Large intestine (tissue), 3 donors: ENCODE results near the gene MYBL2. TPM values are rescaled to one million over a fixed set of nuclear protein-coding genes. Genes with fewer than 3 reads are reported as not detected.

Experiments
- DNase-seq, 2 donors: peaks; one replicate each; pipeline versions ENCODE4 v3.0.0 to v3.0.0-alpha.2; 2013
- H3K27ac ChIP-seq: one replicate; pipeline ENCODE4 v1.5.1; 2013; ENCODE audit warnings: low read length
- H3K27me3 ChIP-seq: 2 replicates; pipeline ENCODE4 v1.6.1; 2013; ENCODE audit warnings: low read length; ENCODE audit not compliant: control insufficient read depth, insufficient read depth
- H3K36me3 ChIP-seq: 2 replicates; pipeline ENCODE4 v1.6.1; 2013; ENCODE audit warnings: low read length; ENCODE audit not compliant: control insufficient read depth, insufficient read depth
- H3K4me1 ChIP-seq: one replicate; pipeline ENCODE4 v1.6.1; 2013; ENCODE audit warnings: low read length; ENCODE audit not compliant: control insufficient read depth, insufficient read depth
- H3K4me3 ChIP-seq: one replicate; pipeline ENCODE4 v1.5.1; 2013; ENCODE audit warnings: low read length
- H3K9me3 ChIP-seq: one replicate; pipeline ENCODE4 v1.6.1; 2013; ENCODE audit warnings: mild to moderate bottlenecking, low read depth, low read length, moderate library complexity; ENCODE audit not compliant: control insufficient read depth
- WGBS: methylation state at CpG from one replicate; pipeline ENCODE4 v1.1.5; 2013; ENCODE audit warnings: low lambda C conversion rate; ENCODE audit not compliant: insufficient coverage; 5-methylcytosine and 5-hydroxymethylcytosine counted together
- polyA plus RNA-seq: library from polyadenylated mRNA; unstranded; fragments of 120-200 nt; gene quantifications from one replicate; pipeline ENCODE4 v1.2.1, GENCODE V29; 2013

The MYBL2 gene
- polyA plus RNA-seq, 1 donor, result 13.0 TPM

DNA sequence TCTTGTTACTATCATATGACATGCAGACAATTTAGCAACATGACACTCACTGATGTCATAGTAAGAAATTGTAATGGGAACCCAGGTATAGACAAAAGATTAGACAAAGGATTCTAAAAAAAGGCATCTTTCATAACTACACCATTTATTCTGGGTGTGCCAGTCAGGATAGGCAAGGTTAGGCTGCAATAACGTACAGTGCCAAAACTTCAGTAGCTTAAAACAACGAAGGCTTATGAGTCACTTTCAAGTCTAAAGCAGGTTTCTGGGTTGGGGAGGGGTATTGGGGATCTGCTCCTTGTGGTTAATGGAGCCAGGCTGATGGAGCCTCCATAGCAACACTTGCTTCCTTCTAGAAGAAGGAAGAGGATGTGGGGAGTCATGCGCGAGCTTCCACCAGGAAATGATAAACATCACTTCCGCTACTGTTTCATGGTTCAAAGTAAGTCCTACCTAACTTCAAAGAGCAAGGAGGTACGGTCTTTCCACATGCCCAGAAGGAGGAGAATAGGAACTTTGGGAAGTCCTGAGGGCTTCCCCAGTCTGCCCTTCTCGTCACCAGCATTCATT, 61.9 kb downstream of the MYBL2 start:
- Histone ChIP-seq H3K4me3 (no peak overlapping the region), H3K9me3 (no peaks in the 10 kb centered on the region), H3K36me3 (no peaks in the 10 kb centered on the region), H3K27ac (no peak overlapping the region), H3K4me1 (no peaks in the 10 kb centered on the region), H3K27me3 (peaks cover 2% of the 10 kb centered on the region)
- WGBS, result 80% methylated on average over 1 of the region's 7 CpGs
- DNase-seq, result no peak

DNA sequence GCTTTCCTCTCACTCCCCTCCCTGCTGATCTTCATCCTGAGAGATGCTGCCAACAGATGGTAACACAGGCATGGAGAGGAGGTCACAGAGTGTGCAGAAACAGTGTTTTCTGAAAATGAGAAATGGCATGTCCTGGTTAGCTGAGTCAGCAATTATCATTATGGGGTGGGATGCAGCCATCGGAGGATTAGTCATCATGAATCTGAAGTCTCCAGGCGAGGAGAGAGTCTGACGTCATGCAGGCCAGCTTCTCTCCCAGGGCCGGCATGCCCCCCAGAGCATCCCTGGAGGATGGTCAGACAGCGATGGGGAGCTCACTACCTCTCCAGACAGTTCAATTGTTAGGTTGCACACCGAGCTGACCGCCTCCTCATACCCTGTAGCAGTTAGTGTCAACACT, 64.6 kb downstream of the MYBL2 start:
- no peak for DNase-seq
- Histone ChIP-seq H3K4me1 (no peaks in the 10 kb centered on the region), H3K27ac (no peak overlapping the region), H3K9me3 (no peaks in the 10 kb centered on the region), H3K36me3 (no peaks in the 10 kb centered on the region), H3K27me3 (peaks cover 2% of the 10 kb centered on the region), H3K4me3 (no peak overlapping the region)
- WGBS, result no CpG with 5 or more reads among the region's 7 CpGs

DNA sequence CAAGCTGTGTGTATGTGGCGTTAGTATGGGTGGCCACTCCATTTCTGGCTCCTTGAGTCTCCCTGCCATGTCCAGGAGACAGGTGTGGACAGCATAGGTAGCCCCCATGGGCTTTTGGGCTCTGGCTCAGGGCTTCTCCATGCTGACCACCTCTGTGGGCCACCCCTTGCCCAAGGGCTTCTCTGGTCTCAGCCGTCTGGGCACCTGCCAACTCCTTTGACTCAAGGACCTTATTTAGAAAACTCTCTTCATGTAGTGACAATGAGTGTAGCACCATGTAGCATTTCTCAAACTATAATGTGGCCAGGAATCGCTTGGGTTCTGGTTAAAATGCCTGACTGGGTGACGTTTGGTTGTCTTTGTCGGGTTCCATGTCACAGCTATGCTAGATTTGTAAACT, 65.0 kb downstream of the MYBL2 start:
- Histone ChIP-seq H3K4me1 (no peaks in the 10 kb centered on the region), H3K4me3 (no peak overlapping the region), H3K27ac (no peak overlapping the region), H3K9me3 (no peaks in the 10 kb centered on the region), H3K27me3 (peaks cover 2% of the 10 kb centered on the region), H3K36me3 (no peaks in the 10 kb centered on the region)
- no peak for DNase-seq
- WGBS, result no CpG with 5 or more reads among the region's 5 CpGs

DNA sequence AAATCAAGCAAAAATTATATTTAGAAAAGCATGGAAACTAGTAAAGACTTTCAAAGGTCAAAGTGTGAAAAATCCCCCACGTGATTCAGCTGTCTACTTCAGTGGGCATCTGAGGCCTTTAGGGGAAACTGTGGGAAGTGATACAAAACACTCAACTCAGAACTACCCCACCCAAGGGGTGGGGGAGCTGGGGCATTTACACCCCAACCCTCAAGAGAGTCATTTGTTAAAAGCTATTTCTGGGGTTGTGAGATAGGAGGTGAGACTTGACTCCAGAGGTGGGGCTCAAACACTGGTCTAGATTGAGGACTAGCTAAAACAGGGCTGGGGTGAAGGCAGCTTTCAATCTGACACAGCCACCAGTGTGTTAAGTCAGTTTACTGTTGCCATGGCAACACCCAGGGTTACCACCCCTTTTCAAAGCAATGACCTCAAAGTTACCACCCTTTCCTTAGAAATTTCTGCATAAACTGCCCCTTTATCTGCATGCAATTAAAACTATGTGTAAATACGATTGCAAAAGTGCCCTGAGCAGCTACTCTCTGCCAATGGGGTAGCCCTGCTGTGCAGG, 69.8 kb downstream of the MYBL2 start:
- DNase-seq, result no peak

DNA sequence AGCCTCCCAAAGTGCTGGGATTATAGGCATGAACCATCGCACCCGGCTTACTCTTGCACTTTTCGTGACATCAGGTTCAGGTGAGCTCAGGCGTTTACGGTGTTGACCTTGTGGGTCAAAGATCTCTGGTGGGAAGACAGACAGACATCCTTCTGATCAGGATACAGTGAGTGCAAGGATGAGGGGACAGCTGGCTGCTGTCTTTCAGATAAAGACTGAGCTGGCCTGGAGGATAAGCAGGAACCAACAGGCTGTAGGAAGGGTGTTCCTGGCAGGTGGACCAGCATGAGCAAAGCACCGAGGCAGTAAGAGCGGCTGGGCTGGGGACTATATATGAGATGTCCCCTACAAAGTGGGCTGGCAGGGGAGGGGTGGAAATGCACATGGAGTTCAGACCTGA, 71.0 kb downstream of the MYBL2 start:
- DNase-seq, result no peak
- WGBS, result no CpG with 5 or more reads among the region's 7 CpGs
- Histone ChIP-seq H3K4me3 (no peak overlapping the region), H3K4me1 (no peaks in the 10 kb centered on the region), H3K27me3 (no peaks in the 10 kb centered on the region), H3K27ac (no peak overlapping the region), H3K9me3 (no peaks in the 10 kb centered on the region), H3K36me3 (no peaks in the 10 kb centered on the region)

More for the DNA sequence above, 69.8 kb downstream of the MYBL2 start:
- Histone ChIP-seq H3K36me3 (no peaks in the 10 kb centered on the region), H3K27me3 (no peaks in the 10 kb centered on the region), H3K4me1 (no peaks in the 10 kb centered on the region), H3K9me3 (no peaks in the 10 kb centered on the region), H3K27ac (no peak overlapping the region), H3K4me3 (no peak overlapping the region)
- WGBS, result no CpG with 5 or more reads among the region's 2 CpGs

DNA sequence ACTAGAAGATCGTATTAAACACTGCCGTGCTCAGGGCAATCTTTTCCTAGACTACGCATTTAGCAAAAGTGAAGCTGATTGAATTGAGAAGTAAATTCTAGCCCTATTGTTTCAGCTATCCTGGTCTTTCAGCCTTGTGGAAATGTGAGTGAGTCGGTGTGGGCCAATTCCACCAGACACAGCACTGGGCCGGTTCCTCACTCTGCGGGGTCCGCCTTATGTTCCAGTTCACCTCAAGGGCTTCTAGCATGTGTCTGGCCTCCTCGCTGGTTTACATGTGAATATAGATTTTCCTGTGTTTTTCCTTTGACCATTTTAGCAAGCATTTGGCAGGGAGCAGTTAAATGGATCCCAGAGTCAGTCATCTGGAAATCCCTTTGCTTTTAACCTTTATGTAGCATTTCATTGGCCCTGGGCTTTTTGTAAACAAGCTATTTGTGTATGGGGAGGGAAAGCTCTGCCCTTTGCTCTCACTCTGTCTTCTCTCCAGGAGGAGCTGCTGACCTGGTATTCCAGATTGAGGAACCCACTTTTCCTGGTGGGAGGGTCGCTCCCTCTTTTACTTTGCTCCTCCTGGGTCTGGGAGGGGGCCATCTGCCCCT, 72.3 kb downstream of the MYBL2 start:
- no peaks in the 10 kb centered on the region for H3K36me3 ChIP-seq
- no peaks in the 10 kb centered on the region for H3K4me1 ChIP-seq
- H3K4me3 ChIP-seq, result no peak overlapping the region
- no CpG with 5 or more reads among the region's 9 CpGs for WGBS
- DNase-seq, result no peak
- peaks cover 4% of the 10 kb centered on the region for H3K27me3 ChIP-seq
- H3K9me3 ChIP-seq, result no peaks in the 10 kb centered on the region
- H3K27ac ChIP-seq, result no peak overlapping the region

DNA sequence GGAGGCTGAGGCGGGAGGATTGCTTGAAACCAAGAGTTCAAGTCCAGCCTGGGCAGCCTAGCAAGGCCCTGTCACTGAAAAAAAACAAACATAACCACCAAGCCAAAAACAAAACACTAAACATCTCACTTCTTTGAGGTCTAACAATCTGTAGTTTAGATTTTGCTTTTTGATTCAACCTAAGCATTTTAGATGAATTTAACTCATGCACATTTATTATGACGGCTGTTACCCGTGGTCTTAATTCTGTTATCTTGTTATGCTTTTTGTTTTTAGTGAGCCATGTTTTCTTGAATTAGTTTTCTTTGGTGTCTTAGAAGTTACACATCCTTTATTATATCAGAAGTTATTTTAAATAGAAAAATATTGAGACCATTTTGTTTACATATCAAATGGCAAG, 73.7 kb downstream of the MYBL2 start:
- H3K36me3 ChIP-seq, result no peaks in the 10 kb centered on the region
- H3K4me1 ChIP-seq, result no peaks in the 10 kb centered on the region
- no peak overlapping the region for H3K4me3 ChIP-seq
- no peaks in the 10 kb centered on the region for H3K9me3 ChIP-seq
- DNase-seq, result no peak
- H3K27me3 ChIP-seq, result peaks cover 9% of the 10 kb centered on the region
- WGBS, result 100% methylated on average over 2 of the region's 3 CpGs
- no peak overlapping the region for H3K27ac ChIP-seq

DNA sequence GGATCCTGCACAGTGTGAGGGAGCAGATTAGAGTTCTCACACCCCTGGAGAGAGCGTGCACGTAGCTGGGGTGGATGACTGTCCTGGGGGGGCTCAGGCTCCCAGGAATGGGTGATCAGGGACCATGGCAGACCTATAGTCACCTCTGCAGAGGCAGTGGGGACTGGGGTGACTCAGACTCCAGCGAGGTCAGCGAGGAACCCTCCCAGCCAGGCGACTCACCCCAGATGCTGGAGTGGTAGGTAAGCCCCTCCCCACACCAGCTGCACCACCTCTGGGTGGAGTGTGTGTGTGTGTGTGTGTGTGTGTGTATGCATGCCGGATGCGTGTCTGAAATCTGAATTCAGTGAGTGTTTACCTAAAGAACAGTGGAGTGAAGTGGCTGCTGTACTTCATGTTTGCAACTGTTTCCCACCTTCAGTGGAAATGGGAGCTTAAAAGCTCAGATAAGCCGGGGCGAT, 77.3 kb downstream of the MYBL2 start:
- no peaks in the 10 kb centered on the region for H3K4me1 ChIP-seq
- DNase-seq, result no peak
- no peaks in the 10 kb centered on the region for H3K9me3 ChIP-seq
- WGBS, result no CpG with 5 or more reads among the region's 9 CpGs
- H3K4me3 ChIP-seq, result no peak overlapping the region
- no peaks in the 10 kb centered on the region for H3K36me3 ChIP-seq
- H3K27me3 ChIP-seq, result peaks cover 15% of the 10 kb centered on the region
- no peak overlapping the region for H3K27ac ChIP-seq

DNA sequence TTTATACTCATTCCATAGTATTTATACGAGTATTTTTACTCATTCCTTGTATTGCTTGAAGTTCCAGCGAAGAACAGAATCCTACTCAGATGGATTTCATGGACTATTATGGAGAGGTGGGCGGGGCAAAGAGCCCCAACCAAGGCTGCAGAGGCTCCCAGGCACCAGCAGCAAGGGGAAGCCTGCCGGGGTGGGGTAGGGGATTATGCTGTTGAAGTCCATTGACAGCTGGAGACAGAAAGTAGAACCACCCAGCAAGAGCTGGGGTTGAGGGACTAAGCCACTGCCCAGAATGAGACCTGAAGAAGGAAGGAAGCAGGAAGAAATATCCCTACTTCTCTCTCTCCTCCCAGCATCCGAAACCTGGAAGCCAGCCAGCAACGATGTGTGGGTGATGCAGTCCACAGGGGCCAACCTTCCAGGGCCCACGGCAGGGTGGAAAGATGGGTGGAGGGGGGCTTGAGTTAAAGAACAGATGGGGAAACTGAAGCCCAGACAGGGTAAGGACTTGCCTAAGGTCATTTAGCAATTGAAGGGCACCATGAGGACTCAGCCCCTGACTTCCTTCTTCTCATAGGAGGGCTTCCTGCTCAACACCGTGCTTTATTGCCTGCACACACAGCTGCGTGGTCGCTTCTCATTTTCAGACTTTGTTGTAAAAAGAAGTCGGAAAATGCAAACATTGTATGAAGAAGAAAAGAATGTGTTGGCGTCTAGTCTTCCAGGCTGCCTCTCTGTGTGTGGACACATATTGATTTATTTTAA, 78.2 kb downstream of the MYBL2 start:
- Histone ChIP-seq H3K4me3 (no peak overlapping the region), H3K27ac (no peak overlapping the region), H3K36me3 (no peaks in the 10 kb centered on the region), H3K27me3 (peaks cover 22% of the 10 kb centered on the region), H3K4me1 (no peaks in the 10 kb centered on the region), H3K9me3 (no peaks in the 10 kb centered on the region)
- no CpG with 5 or more reads among the region's 12 CpGs for WGBS
- DNase-seq, result peak in 1 of 2 donors; percentile 18

DNA sequence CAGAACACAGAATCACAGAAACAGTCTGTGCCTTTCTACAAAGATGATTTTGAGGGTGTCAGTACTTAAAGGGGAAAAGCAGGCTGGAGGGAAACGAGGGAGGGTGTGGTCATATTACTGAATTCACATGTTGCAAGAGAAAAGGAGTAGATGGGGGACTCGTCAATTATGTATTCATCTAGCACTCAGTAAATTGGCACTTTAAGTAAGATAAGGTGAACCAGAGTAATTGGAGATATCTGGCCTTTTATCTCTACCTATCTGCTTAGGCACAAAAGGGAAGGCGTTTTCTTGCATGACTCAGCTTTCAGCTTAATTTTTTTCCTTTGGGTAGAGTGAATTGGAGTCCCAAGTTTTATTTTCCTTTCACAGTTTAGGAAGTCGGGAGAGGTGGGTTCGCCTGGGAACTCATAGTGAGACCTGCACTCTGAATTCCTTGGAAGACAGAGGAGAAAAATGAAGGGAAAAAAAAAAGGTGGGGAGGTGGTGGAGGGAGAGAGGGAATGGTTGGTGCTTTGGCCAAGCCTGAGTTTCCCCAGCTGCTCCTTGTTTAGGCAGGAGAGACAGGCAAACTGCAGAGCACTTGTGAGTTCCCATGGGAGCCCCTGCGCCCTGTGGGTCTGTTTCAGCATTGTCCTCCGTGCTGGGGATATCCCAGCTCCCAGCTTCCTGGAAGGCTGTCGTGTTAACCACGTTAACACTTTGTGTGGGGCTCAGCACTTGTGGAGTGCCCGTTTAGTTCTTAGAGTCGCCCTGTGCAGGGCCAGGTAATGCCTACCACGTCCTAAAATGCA, 79.6 kb downstream of the MYBL2 start:
- H3K9me3 ChIP-seq, result no peaks in the 10 kb centered on the region
- H3K27ac ChIP-seq, result no peak overlapping the region
- peaks cover 24% of the 10 kb centered on the region for H3K27me3 ChIP-seq
- no peak for DNase-seq
- 20% methylated on average over 2 of the region's 12 CpGs for WGBS
- no peaks in the 10 kb centered on the region for H3K4me1 ChIP-seq
- H3K4me3 ChIP-seq, result no peak overlapping the region
- no peaks in the 10 kb centered on the region for H3K36me3 ChIP-seq
